NCI-H2029 treated with DMSO at 0.1 percent for 48 hours (cell line): ENCODE results near the gene SFXN5.
"Not testable (repeated sequence)": the region's sequence is repeated elsewhere in the genome, so short reads cannot be mapped to it uniquely, and the experiment has no call there.

Source experiments
- DNase-seq: peaks from one replicate; lab custom pipeline; 2025; lab: John Stamatoyannopoulos, UW

SFXN5 gene

GRCh38 chr2:73078457-73079411 is 7.2 kb upstream of the SFXN5 start:
- no peak for DNase-seq

GRCh38 chr2:73077424-73077795 is 5.9 kb upstream of the SFXN5 start:
- no peak for DNase-seq

GRCh38 chr2:73076701-73077423 is 5.3 kb upstream of the SFXN5 start:
- DNase-seq = no peak

- DNase-seq = no peak
Measured at GRCh38 chr2:73075477-73076373, 4.2 kb upstream of the SFXN5 start.

GRCh38 chr2:73074110-73075069 is 2.9 kb upstream of the SFXN5 start:
- no peak for DNase-seq

GRCh38 chr2:73072416-73072815 is 904 bp upstream of the SFXN5 start:
- no peak for DNase-seq

GRCh38 chr2:73072129-73072395 is 550 bp upstream of the SFXN5 start:
- DNase-seq = no peak

- DNase-seq = no peak
Measured at GRCh38 chr2:73070643-73071359, 711 bp downstream of the SFXN5 start.

- DNase-seq = no peak
Measured at GRCh38 chr2:73069855-73070642, 1.5 kb downstream of the SFXN5 start.

GRCh38 chr2:73069041-73069854 is 2.3 kb downstream of the SFXN5 start:
- no peak for DNase-seq

GRCh38 chr2:73068147-73068546 is 3.4 kb downstream of the SFXN5 start:
- DNase-seq = no peak

- DNase-seq = no peak
Measured at GRCh38 chr2:73067043-73067442, 4.5 kb downstream of the SFXN5 start.

GRCh38 chr2:73065070-73065469 is 6.4 kb downstream of the SFXN5 start:
- not testable (repeated sequence) for DNase-seq

- no peak for DNase-seq
Measured at GRCh38 chr2:73063909-73064875, 7.3 kb downstream of the SFXN5 start.

- no peak for DNase-seq
Measured at GRCh38 chr2:73063472-73063871, 8.0 kb downstream of the SFXN5 start.

GRCh38 chr2:73059106-73059505 is 12.4 kb downstream of the SFXN5 start:
- no peak for DNase-seq

GRCh38 chr2:73054980-73055379 is 16.5 kb downstream of the SFXN5 start:
- DNase-seq = no peak
